Caco-2 (cell line): ENCODE data around the gene MRPS18A. TPM values are rescaled to one million over a fixed set of nuclear protein-coding genes. Genes with fewer than 3 reads are reported as not detected.
"Not testable (repeated sequence)": the region's sequence is repeated elsewhere in the genome, so short reads cannot be mapped to it uniquely, and the experiment has no call there.

Experiments
- BruUV-seq: library from RNA; stranded (reverse); fragments of 400-500 nt; replicated peaks from 2 replicates; lab custom pipeline; 2021; lab: Mats Ljungman, UMichigan
- CTCF ChIA-PET: fragments of 300-600 bp; sonication (Branson Sonifier 250); formaldehyde crosslinking; loops from one replicate; lab custom pipeline; 2022; ENCODE audit warnings: antibody characterized with exemption; lab: Charles Lee
- POLR2A ChIA-PET: fragments of 300-600 bp; sonication (Branson Sonifier 250); formaldehyde crosslinking; loops from one replicate; lab custom pipeline; 2022; ENCODE audit warnings: antibody characterized with exemption; lab: Charles Lee
- DNase-seq, 2 experiments: peaks; one replicate each; pipeline versions ENCODE4 v3.0.0 to v3.0.0-alpha.2; 2020 to 2022
- H3K27me3 ChIP-seq: replicated peaks from 2 replicates; pipeline ENCODE4 v1.6.0; 2011; ENCODE audit warnings: low read length; ENCODE audit not compliant: control insufficient read depth, insufficient read depth
- H3K36me3 ChIP-seq: 2 replicates; pipeline ENCODE4 v1.5.1; 2011; ENCODE audit warnings: low read length; ENCODE audit not compliant: control insufficient read depth, insufficient read depth
- H3K4me1 ChIP-seq: fragments of 250-450 bp; sonication (Bioruptor Pico); 2 replicates; pipeline ENCODE4 v1.5.1; 2020; ENCODE audit warnings: mild to moderate bottlenecking
- H3K4me3 ChIP-seq: 2 replicates; pipeline ENCODE4 v1.5.1; 2011; ENCODE audit warnings: low read depth, mild to moderate bottlenecking, control low read depth, low read length
- H3K9me3 ChIP-seq: fragments of 250-450 bp; sonication (Bioruptor Pico); 2 replicates; pipeline ENCODE4 v1.5.1; 2020; ENCODE audit warnings: mild to moderate bottlenecking, moderate library complexity
- H3K27ac Mint-ChIP-seq: one replicate; pipeline ENCODE4 v1.8.0; 2022; ENCODE audit warnings: mixed read lengths; ENCODE audit not compliant: unreplicated experiment
- H3K27me3 Mint-ChIP-seq: one replicate; pipeline ENCODE4 v1.8.0; 2022; ENCODE audit warnings: mixed read lengths; ENCODE audit not compliant: insufficient read depth, unreplicated experiment
- H3K36me3 Mint-ChIP-seq: one replicate; pipeline ENCODE4 v1.8.0; 2022; ENCODE audit warnings: mild to moderate bottlenecking, mixed read lengths; ENCODE audit not compliant: insufficient read depth, unreplicated experiment
- H3K4me1 Mint-ChIP-seq: one replicate; pipeline ENCODE4 v1.8.0; 2022; ENCODE audit warnings: low read depth, mixed read lengths; ENCODE audit not compliant: unreplicated experiment
- H3K4me3 Mint-ChIP-seq: one replicate; pipeline ENCODE4 v1.8.0; 2022; ENCODE audit warnings: mild to moderate bottlenecking, moderate library complexity, mixed read lengths; ENCODE audit not compliant: unreplicated experiment
- H3K9me3 Mint-ChIP-seq: one replicate; pipeline ENCODE4 v1.8.0; 2022; ENCODE audit warnings: mixed read lengths; ENCODE audit not compliant: unreplicated experiment
- intact Hi-C: fragments of 100-400 bp; cut with micrococcal nuclease; formaldehyde crosslinking; loops from one replicate; pipeline ENCODE4 v1.10.0; 2022; ENCODE audit not compliant: unreplicated experiment
- total RNA-seq: library from RNA; stranded (reverse); gene quantifications from 2 replicates; pipeline ENCODE4 v1.2.3, GENCODE V29; 2022
- TF ChIP-seq, protein P1 (sequence below), 2 experiments: fragments of 200-600 bp in 1 of 2; IDR thresholded peaks; 1 replicate in 1 of 2; 2 replicates in 1 of 2; pipeline versions ENCODE4 v1.5.1 to v1.8.0; 2011 to 2022; ENCODE audit warnings: antibody characterized with exemption in 1 of 2, control low read depth in 1 of 2, inconsistent platforms in 1 of 2, low read depth in 1 of 2, low read length in 1 of 2, mild to moderate bottlenecking in 1 of 2, moderate library complexity in 1 of 2; ENCODE audit not compliant: insufficient read depth in 1 of 2, severe bottlenecking in 1 of 2, unreplicated experiment in 1 of 2

The MRPS18A gene
- total RNA-seq, 1 experiment from 2014 or later, result 66.7 TPM

DNA sequence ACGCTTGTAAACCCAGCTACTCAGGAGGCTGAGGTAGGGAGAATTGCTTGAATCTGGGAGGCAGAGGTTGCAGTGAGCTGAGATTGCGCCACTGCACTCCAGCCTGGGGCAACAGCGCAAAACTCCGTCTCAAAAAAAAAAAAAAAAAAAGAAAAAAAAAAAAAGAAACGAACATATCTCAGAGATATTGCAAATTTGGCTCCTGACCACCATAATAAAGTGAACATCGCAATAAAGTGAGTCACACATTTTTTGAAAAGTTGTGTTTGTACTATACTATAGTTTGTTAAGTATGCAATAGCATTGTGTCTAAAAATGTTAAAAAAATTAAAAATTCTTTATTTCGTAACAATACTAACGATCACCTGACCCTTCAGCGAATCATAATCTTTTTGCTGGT, 29.4 kb downstream of the MRPS18A start:
- H3K27ac Mint-ChIP-seq, result no peak overlapping the region
- CTCF ChIA-PET, result interaction anchor here (0.6 to 1.1 kb wide), 2 partner anchors 9 to 347 kb away, joined by 3 to 5 read pairs; no protein-coding TSS in a partner anchor
- no peaks in the 10 kb centered on the region for H3K36me3 ChIP-seq
- TF ChIP-seq, protein P1, sequence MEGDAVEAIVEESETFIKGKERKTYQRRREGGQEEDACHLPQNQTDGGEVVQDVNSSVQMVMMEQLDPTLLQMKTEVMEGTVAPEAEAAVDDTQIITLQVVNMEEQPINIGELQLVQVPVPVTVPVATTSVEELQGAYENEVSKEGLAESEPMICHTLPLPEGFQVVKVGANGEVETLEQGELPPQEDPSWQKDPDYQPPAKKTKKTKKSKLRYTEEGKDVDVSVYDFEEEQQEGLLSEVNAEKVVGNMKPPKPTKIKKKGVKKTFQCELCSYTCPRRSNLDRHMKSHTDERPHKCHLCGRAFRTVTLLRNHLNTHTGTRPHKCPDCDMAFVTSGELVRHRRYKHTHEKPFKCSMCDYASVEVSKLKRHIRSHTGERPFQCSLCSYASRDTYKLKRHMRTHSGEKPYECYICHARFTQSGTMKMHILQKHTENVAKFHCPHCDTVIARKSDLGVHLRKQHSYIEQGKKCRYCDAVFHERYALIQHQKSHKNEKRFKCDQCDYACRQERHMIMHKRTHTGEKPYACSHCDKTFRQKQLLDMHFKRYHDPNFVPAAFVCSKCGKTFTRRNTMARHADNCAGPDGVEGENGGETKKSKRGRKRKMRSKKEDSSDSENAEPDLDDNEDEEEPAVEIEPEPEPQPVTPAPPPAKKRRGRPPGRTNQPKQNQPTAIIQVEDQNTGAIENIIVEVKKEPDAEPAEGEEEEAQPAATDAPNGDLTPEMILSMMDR (IDR thresholded peaks at IDR 0.05; ENCODE audit: insufficient read depth in 1 of 2, low read depth in 1 of 2, low read length in 1 of 2, severe bottlenecking in 1 of 2, unreplicated experiment in 1 of 2), result no peak
- no peaks in the 10 kb centered on the region for H3K9me3 Mint-ChIP-seq
- no peak overlapping the region for H3K4me3 Mint-ChIP-seq
- H3K9me3 ChIP-seq, result no peaks in the 10 kb centered on the region
- no peaks in the 10 kb centered on the region for H3K27me3 Mint-ChIP-seq
- H3K27me3 ChIP-seq, result no peaks in the 10 kb centered on the region
- POLR2A ChIA-PET, result no interaction called here
- no peaks in the 10 kb centered on the region for H3K36me3 Mint-ChIP-seq
- no peaks in the 10 kb centered on the region for H3K4me1 ChIP-seq
- BruUV-seq, result no TSS peak
- H3K4me3 ChIP-seq, result no peak overlapping the region
- intact Hi-C loops, result no loop called here
- DNase-seq, result no peak
- H3K4me1 Mint-ChIP-seq, result no peaks in the 10 kb centered on the region

DNA sequence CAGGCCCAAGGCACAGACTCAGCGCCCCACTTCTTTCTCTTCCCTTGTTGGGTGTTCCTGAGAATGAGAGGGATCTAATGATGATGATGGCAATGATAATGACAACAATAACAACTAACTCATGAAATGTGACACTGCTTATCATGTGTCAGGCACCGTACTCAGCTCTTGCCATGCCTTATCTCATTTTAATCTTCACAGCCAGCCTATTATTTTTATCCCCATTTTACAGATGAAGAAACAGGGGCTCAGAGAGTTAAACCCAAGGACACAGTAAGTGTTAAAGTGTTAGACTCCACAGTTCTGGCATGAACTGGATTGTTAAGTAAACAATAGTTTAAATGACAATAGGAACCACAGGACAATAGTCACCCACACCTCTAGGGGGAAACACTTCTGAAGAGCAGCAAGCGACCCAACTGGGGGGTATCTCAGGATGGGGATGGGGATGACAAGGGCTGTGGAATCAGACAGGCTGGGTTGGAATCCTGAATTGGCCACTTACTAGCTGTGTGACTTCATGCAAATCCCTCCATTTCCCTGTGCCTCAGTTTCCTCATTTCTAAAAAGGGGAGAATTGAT, 30.3 kb downstream of the MRPS18A start:
- no peak for DNase-seq
- no TSS peak for BruUV-seq
- CTCF ChIA-PET, result interaction anchor here (0.6 to 1.1 kb wide), 2 partner anchors 10 to 348 kb away, joined by 3 to 5 read pairs; no protein-coding TSS in a partner anchor
- H3K4me1 Mint-ChIP-seq, result no peaks in the 10 kb centered on the region
- no peaks in the 10 kb centered on the region for H3K9me3 ChIP-seq
- H3K27me3 ChIP-seq, result no peaks in the 10 kb centered on the region
- H3K4me1 ChIP-seq, result no peaks in the 10 kb centered on the region
- H3K4me3 Mint-ChIP-seq, result no peak overlapping the region
- H3K36me3 Mint-ChIP-seq, result no peaks in the 10 kb centered on the region
- no peaks in the 10 kb centered on the region for H3K9me3 Mint-ChIP-seq
- TF ChIP-seq, protein P1 (IDR thresholded peaks at IDR 0.05; ENCODE audit: insufficient read depth in 1 of 2, low read depth in 1 of 2, low read length in 1 of 2, severe bottlenecking in 1 of 2, unreplicated experiment in 1 of 2), result no peak
- H3K27me3 Mint-ChIP-seq, result no peaks in the 10 kb centered on the region
- no peak overlapping the region for H3K4me3 ChIP-seq
- intact Hi-C loops, result no loop called here
- POLR2A ChIA-PET, result no interaction called here
- no peak overlapping the region for H3K27ac Mint-ChIP-seq
- no peaks in the 10 kb centered on the region for H3K36me3 ChIP-seq

DNA sequence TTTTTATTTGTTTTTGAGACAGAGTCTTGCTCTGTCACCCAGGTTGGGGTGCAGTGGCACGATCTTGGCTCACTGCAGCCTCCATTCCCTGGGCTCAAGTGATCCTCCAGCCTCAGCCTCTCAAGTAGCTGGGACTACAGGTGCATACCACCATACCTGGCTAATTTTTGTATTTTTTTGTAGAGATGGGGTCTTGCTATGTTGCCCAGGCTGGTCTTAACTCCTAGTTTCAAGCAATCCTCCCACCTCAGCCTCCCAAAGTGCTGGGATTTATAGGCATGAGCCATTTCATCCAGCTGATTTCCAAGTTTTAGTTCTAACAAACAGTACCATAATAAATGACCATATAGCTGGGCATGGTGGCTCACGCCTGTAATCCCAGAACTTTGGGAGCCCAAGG, 34.8 kb downstream of the MRPS18A start:
- intact Hi-C loops, H3K4me1 Mint-ChIP-seq, H3K27me3 ChIP-seq, H3K9me3 Mint-ChIP-seq, CTCF ChIA-PET, H3K4me1 ChIP-seq, POLR2A ChIA-PET, DNase-seq, H3K36me3 Mint-ChIP-seq, H3K4me3 Mint-ChIP-seq, H3K27ac Mint-ChIP-seq, H3K4me3 ChIP-seq, H3K36me3 ChIP-seq, H3K9me3 ChIP-seq, BruUV-seq, H3K27me3 Mint-ChIP-seq: not testable (repeated sequence)
